PC-3 (cell line): ENCODE measurements around the gene RMND5B.

Experiments
- EZH2 ChIP-seq: fragments of 300-600 bp; sonication (generic); IDR thresholded peaks from one replicate; pipeline ENCODE4 v1.6.1; 2017; ENCODE audit warnings: antibody characterized with exemption, mild to moderate bottlenecking, low read length; ENCODE audit not compliant: unreplicated experiment
- EZH2phosphoT487 ChIP-seq: fragments of 300-600 bp; sonication (generic); IDR thresholded peaks from 2 replicates; pipeline ENCODE4 v1.6.1; 2018; ENCODE audit warnings: mild to moderate bottlenecking, antibody characterized with exemption, low read length, borderline replicate concordance
- TF ChIP-seq, protein P1 (sequence below): fragments of 300-600 bp; sonication (generic); conservative IDR thresholded peaks from 2 replicates; pipeline ENCODE4 v1.5.1; 2017; ENCODE audit warnings: antibody characterized with exemption, low read depth, mild to moderate bottlenecking, low read length

DNA sequence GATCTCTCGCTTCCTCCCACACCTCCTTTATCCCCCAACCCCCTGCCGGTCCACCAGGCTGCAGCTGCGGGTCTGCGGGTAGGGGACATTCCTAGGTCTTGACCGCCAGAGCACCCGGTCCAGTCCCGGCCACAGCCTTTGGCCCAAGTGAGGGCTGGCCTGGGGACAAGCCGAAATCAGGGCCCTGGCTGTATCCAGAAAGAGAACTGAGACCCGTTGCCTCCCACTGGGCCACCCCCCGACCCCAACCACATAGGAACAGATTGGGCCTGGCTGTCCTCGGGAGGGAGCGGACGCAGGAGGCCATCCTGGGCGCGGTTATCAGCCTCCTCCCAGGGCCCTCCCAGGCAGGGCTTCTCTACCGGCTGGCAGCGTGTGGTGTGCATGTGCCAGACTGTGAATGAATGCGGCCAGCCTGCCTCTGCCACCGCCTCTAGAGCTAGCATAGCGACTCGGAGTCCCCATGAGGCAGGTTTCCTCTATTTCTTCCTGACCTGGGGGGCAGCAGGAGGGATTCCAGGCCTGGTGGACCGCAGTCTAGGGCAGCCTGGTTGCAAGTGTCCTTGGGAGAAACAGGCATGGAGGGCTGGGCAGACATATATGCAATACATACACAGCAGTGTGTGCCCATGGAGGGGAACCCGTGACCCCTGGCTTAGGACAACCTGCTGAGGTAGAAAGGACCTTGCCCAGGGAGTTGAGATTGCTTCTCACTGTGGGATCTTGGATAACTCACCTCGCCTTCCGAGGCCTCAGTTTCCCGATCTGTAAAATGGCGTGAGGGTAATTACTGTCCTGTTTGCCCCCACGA is 16.3 kb upstream of the RMND5B start:
- TF ChIP-seq, protein P1, sequence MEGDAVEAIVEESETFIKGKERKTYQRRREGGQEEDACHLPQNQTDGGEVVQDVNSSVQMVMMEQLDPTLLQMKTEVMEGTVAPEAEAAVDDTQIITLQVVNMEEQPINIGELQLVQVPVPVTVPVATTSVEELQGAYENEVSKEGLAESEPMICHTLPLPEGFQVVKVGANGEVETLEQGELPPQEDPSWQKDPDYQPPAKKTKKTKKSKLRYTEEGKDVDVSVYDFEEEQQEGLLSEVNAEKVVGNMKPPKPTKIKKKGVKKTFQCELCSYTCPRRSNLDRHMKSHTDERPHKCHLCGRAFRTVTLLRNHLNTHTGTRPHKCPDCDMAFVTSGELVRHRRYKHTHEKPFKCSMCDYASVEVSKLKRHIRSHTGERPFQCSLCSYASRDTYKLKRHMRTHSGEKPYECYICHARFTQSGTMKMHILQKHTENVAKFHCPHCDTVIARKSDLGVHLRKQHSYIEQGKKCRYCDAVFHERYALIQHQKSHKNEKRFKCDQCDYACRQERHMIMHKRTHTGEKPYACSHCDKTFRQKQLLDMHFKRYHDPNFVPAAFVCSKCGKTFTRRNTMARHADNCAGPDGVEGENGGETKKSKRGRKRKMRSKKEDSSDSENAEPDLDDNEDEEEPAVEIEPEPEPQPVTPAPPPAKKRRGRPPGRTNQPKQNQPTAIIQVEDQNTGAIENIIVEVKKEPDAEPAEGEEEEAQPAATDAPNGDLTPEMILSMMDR, result no peak
- TF ChIP-seq EZH2, result no peak
- peak; percentile 22; the same call in 1 of the 2 replicates for TF ChIP-seq EZH2phosphoT487
